Mammary epithelial cell (primary cell): ENCODE measurements around the gene WFIKKN1.

ENCODE experiments used
- CTCF ChIP-seq, 2 donors: IDR thresholded peaks in 1 of 2; conservative IDR thresholded peaks in 1 of 2; 2 replicates each; pipeline ENCODE4 v1.5.1; 2011 to 2012; ENCODE audit warnings: inconsistent platforms in 2 of 2, low read length in 2 of 2, mild to moderate bottlenecking in 2 of 2, control low read depth in 1 of 2, low read depth in 1 of 2; ENCODE audit not compliant: insufficient read depth in 1 of 2; ENCODE audit errors: extremely low read depth in 1 of 2
- EZH2 ChIP-seq: IDR thresholded peaks from 2 replicates; pipeline ENCODE4 v1.6.1; 2012; ENCODE audit warnings: low read length, inconsistent platforms, borderline replicate concordance

GRCh38 chr16:675884-676564, 45.2 kb downstream of the WFIKKN1 start:
- no peak for TF ChIP-seq CTCF (conservative IDR thresholded peaks at IDR 0.05 in 1 of 2, IDR thresholded peaks at IDR 0.05 in 1 of 2; ENCODE audit: extremely low read depth in 1 of 2, insufficient read depth in 1 of 2, low read depth in 1 of 2, low read length in 2 of 2)
- TF ChIP-seq EZH2: no peak
